HG03060 (cell line): Measurements from ENCODE around the gene MS4A8.
"Not testable (repeated sequence)": the region's sequence is repeated elsewhere in the genome, so short reads cannot be mapped to it uniquely, and the experiment has no call there.

Source experiments
- ATAC-seq: cut with Tn5 transposase; IDR thresholded peaks from one replicate; pipeline ENCODE4 v1.9.1; 2021; ENCODE audit warnings: low read depth, moderate number of reproducible peaks; ENCODE audit not compliant: unreplicated experiment

Gene MS4A8, protein sequence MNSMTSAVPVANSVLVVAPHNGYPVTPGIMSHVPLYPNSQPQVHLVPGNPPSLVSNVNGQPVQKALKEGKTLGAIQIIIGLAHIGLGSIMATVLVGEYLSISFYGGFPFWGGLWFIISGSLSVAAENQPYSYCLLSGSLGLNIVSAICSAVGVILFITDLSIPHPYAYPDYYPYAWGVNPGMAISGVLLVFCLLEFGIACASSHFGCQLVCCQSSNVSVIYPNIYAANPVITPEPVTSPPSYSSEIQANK

DNA sequence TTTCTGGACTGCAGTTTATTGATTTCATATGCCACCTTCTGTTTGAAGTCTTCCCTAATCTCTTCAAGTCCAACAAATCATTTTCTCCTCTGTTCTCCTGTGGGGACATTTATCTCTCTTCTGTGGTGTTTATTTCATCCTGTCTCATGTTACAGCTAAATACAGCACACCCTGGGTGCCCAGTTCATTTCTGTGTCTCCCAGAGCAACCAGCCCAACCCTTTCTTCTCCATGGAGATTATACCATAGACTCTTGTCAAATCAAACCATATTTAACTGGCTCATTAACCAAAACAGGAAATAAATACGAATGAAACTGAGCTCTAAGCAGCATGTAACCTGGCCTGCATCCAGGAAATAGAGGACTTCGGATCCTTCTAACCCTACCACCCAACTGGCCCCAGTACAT is at the start of gene MS4A8:
Gene MS4A8 (plus strand): TSS at position 329 of the 408 bp plus-strand sequence. CDS start 1,249 bp downstream, outside the sequence.
- ATAC-seq, result no peak

DNA sequence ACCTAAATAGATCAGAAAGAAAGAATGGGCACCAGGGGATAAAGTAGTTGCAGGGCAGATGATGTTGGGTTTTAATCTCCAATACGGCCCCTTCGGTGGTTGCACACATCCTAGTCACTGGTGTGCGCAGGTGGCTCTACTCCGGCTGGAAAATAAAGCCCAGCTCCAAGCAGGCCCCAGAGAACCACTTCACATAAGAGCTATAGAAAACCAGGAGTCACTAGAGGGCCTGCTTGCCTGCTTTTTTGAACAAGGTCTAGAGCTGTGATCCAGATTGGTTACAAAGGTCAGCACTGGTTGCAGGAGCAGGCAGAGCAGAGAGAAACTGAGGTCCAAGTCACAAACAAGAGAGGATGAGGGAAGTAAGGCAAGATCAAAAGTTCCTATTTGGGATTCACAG is 41.5 kb upstream of the MS4A8 start:
- no peak for ATAC-seq

DNA sequence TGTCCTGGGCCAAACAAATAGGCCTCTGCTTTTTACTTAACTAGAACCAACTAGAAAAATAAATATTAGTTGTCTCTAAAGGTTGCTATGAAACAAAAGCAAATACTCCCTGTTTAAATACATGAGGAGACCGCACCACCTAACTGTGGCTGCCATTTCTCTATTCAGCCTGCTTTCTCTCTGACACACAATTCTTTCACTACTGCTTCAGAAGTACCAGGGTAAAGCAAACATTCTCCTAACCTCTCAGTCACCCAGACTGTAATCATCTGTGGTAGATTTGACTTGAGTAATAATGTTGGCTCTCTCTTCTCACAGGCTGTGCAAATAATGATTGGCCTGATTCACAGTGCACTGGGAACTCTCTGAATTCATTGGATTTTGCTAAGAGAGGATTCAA is 41.0 kb upstream of the MS4A8 start:
- ATAC-seq, result no peak

DNA sequence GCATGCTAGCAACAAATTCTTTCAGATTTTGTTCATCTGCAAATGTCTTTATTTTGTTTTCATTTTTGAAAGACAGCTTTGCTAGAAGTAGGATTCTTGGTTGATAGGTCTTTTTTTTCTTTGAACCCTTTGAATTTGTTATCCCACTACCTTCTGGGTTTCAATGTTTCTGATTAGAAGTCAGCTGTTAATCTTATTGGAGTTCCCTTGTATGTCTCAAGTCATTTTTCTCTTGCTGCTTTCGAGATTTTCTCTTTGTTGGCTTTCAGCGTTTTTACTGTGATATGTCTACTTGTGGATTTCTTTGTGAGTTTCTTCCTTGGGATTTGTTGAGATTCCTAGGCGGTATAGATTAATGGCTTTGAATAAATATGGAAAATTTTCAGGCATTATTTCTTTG is 27.2 kb upstream of the MS4A8 start:
- no peak for ATAC-seq

DNA sequence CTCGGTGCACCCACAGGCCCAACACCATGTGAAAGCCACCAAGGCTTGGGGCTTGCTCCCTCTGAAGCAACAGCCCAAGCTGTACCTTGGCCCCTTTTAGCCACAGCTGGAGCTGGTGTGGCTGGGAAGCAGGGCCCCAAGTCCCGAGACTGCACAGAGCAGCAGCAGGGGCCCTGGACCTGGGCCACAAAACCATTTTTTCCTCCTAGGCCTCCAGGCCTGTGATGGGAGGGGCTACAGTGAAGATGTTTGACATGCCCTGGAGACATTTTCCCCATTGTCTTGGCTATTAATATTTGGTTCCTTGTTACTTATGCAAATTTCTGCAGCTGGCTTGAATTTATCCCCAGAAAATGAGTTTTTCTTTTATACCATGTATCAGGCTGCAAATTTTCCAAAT is 21.2 kb upstream of the MS4A8 start:
- not testable (repeated sequence) for ATAC-seq

DNA sequence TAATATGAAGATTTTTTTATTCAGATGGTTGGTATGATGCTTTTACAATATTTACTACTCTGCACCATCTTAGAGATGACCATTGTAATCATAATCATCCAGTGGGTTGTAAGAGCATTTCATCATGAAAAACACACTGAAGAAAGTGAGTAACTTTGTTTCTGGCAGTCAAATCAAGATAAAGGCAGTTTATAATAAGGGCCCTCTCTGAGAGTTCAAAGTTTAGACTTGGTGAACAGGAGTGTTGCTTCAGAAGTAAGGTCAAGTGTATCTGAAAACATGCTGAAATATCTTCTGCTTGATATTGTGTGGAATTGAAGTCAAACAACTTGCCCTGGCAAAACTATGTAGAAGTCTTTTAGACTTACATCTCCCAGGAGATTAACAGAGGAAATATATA is 19.5 kb upstream of the MS4A8 start:
- no peak for ATAC-seq

DNA sequence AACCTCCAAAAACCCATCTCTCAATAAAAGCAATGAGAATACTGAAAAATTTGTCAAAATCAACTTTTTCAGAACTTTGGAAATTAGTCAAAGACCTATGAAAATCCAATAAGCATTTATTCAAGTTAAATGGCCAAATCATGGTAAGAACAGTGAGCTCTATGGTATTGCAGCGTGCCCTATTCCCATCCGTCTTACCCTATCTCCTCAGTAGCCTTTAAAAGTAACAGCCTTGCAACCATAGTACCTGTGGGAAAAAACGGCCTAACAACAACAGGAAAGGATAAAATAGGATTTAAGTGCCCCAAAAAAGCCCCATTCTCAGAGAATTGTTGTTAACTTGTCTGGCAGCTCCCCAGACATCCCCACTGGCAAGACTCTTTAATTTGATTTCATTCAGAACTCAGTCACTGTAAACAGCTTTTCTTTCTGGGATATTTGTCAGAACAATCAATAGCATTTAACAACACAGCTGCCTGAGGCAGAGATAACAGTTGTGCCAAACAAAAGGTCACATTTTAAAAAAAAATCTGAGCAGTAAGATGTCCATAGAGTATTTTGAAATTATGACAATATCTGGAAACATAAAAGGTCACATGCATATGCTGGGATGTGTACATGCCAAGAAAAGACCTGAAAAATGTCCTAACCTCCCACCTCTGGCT is 18.8 kb upstream of the MS4A8 start:
- no peak for ATAC-seq

DNA sequence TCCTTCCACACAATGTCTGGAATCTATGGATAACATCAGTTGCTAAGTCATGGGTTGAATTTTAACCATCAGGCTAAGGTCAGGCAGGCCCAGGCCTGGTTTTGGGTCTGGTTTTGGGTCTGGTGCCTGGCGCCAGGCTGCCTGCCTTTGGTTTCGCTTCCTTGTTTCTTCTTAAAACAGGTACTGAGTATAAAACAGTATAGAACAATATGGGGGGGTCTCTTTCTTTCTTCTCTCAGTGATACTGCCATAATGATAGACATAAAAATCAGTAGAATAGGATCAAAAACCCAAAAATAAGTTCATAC is 14.9 kb upstream of the MS4A8 start:
- ATAC-seq, result not testable (repeated sequence)

DNA sequence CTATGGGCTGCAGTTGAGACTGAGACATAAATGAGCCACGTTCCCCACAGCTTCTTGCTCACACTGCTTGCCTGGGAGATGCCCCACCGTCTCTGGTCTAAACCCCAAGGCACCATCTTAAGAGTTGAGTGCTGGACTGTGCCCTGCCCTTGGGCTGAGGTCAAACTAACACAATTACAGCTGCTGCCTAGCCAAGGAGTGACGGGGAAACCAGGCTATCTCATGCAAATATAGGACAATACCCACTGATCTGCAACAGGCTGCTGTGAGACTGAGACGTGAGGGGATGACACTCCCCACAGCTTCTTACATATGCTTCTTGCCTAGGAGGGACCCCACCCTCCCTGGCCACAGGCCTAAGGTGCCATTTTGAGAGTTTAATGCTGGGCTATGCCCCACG is 7.8 kb upstream of the MS4A8 start:
- ATAC-seq, result no peak

DNA sequence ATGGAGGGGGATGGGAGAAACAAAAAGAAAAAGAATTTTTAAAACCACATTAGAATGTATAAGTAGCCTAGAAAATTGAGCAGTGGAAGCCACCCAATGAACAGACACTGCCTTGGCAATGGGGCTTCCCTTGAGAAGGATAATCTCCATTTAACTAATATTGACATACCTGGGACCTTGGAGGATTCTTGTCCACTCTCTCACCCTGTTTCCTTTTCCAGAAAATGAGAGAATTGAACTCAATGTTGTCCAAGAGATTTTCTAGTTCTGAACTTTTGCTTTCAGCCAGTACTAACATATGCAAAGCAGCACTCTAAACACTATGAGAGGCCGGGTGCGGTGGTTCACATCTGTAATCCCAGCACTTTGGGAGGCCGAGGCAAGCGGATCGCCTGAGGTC is 524 bp downstream of the MS4A8 start:
- no peak for ATAC-seq

DNA sequence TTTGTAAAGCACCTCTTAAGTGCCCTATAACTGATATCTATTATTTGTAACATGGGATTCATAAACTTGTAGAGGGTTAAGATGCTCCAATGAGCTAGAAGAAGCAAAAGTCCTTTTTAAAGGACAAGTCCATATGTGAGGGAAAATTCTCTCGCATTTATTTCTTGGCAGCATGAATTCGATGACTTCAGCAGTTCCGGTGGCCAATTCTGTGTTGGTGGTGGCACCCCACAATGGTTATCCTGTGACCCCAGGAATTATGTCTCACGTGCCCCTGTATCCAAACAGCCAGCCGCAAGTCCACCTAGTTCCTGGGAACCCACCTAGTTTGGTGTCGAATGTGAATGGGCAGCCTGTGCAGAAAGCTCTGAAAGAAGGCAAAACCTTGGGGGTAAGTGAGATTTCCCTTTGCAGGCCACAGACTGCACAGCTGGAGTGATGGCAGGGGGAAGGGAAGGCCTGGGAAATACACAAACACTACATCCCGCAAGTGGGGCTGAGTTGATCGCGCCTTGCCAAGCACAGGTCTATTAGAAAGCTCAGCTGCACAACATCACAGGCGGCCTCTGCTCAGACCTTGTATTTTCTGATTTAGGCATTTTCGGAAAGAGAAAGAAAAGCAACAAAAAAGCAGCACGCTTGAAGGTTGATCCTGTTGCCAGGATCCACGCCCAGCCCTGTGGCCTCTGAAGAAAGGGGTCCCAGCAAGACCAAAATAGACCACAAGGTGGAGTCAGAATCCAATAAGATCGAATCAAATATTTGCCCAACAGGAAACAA is 1.5 kb downstream of the MS4A8 start:
- ATAC-seq, result no peak

DNA sequence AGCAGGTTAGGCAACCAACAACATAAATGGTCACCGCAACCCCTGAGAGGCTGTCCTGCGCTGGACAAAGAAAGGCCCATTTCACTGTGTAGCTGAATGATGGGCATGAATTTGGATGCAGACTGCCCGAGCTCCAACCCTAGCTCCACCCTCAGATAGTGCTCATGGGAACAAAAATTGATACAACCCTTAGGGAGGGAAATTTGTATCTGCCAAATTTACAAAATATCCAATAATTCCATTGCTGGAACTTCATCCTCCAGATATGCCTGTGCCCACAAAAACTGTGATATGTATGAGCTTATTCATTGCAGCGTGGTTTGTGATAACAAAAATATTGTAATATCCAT is 2.0 kb downstream of the MS4A8 start:
- ATAC-seq, result no peak

DNA sequence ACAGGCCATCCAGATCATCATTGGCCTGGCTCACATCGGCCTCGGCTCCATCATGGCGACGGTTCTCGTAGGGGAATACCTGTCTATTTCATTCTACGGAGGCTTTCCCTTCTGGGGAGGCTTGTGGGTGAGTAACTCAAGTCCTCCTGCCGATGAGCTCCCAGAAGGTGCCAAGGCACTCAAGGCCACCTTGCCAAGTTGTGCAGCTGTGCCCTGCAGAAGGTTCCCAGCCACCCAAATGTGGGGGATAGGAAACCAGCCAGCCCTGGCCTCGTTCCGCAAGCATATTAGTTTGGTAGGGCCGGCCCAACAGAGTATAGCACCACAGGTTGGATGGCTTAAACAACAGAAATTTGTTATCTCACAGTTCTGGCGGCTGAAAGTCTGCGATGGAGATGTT is 4.0 kb downstream of the MS4A8 start:
- ATAC-seq, result no peak

DNA sequence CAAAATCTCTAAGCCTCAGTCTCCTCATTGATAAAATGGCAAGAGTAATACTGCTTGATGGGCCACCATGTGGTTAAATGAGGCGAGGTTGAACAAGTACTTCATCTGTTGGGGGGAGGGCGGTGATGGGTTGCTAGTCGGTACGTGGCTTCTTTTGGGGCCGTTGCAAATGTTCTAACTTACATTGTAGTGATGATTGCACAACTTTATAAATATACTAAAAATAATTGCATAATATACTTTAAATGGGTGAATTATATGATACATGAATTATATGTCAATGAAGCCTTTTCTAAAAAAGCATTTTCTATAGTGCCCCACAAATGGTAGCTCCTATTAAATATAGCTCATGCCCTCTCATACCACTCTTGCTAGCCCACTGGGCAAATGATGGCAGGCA is 6.5 kb downstream of the MS4A8 start:
- ATAC-seq, result no peak

DNA sequence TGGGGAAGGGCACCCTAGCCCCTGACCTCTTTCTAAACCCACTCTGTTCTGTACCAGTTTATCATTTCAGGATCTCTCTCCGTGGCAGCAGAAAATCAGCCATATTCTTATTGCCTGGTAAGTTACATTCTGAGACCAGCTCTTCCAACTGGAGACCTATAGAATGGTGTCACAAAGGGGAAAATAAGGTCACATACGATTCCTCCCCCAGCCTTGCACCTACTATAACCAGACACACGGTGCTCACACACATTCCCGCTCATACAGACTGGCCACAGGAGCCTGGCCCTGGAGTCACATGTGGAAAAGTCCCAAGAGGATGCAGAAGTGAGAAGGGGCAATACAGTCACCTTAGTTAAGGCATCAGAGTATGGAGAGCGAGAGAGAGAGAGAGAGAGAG is 7.5 kb downstream of the MS4A8 start:
- ATAC-seq, result no peak

DNA sequence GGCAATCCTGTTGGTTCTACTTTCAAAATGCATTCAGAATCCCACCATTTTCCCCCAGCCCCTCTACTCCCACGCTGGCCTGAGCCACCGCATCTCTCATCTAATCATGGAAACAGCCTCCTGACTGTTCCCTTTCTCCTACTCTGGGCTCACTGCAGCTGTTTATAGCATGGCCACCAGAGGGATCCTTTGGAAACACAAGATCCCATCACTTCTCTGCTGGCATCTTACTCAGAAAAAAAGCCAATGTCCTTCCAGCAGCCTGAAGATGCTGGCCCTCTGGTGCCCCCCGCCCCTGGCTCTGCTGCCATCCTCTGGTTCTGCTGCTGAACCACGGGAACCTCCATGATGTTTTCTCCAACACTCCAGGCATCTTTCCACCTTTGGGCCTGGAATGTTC is 11.1 kb downstream of the MS4A8 start:
- no peak for ATAC-seq

DNA sequence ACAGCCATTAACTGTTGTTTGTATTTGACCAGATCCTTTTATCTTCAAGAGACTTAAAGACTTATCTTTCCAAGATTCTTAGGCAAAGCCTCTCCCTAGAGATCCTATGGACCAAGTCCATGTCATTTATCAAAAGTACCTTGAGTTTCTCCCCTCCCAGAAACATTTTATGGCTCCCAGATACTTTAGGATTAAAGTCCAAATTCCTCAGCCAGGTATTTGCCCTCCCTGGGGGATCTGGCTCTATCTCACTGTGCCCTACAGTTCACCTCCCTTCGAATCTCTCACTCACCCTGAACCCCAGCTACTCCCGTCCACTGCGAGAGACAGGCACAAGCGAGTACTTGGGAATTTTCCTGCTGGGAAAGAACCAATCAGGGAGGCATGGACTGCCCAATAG is 11.9 kb downstream of the MS4A8 start:
- no peak for ATAC-seq

DNA sequence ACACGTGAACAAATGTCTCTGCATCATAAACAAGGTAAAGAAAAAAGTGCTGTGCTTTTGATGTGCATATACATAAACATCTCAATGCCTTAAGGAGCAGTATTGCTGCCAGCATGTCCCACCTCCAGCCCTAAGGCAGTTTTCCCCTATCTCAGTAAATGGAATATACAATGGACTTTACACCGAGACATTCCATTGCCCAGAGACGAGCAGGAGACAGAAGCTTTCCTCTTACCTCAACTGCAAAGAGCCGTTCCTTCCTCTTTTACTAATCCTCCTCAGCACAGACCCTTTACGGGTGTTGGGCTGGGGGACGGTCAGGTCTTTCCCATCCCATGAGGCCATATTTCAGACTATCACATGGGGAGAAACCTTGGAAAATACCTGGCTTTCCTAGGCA is 14.0 kb downstream of the MS4A8 start:
- ATAC-seq, result not testable (repeated sequence)

DNA sequence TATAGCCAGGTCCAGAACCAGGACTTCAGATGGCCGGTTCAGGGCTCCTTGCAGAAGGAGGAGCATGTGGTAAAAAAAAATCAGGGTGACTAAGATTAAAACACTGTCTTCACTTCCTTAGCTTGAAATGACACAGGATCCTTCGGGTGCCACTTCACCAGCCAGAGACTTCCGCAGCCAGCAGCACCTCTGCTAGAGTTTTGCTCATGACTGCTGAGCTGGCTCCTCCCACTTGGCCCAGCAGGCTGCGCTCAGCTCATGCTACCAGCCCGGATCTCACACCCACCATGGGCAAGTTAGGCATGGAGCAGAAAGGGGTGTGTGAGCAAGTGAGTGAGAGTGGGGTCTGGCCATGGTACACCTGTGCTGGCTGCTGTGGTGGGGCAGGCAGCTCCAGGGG is 18.5 kb downstream of the MS4A8 start:
- no peak for ATAC-seq

DNA sequence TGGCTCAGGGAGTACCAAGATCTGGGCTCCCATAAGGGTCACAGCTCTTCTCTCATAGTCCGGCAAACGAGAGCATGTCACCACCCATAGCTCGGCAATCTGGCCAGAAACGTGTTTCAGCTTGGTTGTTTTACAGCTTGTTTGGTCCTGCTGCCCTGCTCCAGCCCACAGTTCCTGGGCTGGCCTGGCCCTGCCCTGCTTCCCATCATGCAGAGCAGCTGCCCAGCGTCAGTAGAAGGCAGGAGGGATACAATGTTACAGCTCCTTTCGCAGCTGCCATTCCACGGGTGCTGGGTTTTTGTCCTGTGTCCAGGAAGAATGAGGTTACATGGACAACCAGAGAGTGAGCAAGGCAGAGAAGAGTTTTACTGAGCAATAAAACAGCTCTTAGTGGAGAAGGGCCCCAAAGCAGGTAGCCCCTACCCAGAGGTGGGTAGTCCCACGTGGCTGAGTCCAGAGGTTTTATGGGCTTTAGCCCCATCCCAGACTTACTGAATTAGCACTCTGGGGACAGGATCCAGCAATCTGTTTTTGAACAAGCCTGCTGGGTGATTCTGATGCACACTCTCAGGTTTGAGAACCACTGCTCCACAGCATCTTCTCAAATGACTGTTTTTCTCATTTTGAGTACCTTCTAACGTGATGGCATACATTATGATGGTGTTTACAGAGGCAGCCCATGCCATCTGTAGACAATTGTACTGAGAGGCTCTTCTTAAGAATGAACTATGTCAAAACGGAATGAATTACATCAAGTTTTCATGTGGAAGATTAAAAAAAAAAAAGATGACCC is 19.3 kb downstream of the MS4A8 start:
- ATAC-seq, result no peak

DNA sequence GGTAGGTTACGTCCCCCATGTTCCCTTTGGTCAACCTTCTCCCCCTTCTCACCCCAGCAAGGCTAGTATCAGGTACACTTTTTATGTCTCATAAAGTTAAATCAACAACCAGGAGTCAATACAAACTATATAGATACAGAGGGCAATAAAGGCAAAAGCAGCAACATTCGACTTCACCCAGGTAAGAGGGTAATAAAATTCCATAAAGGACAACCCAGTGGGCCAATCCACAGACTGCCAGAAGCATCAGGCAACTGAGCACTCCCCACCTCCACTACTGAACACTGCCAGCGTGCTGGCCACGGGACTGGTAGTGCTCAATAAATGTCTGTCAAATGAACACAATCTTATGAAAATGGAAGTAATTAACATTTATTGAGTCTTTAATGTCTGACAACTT is 20.0 kb downstream of the MS4A8 start:
- ATAC-seq, result no peak
